Heart left ventricle (tissue), 16 donors: ENCODE measurements around the gene C9orf43. TPM values are rescaled to one million over a fixed set of nuclear protein-coding genes. Genes with fewer than 3 reads are reported as not detected.
"Not testable (repeated sequence)": the region's sequence is repeated elsewhere in the genome, so short reads cannot be mapped to it uniquely, and the experiment has no call there.

Source experiments
- ATAC-seq, 4 donors: fragments of 200-7000 bp; cut with Tn5 transposase; one replicate each; pipeline ENCODE4 v1.9.1; 2020 to 2022; ENCODE audit warnings: moderate library complexity in 4 of 4, mild to moderate bottlenecking in 3 of 4, moderate number of reproducible peaks in 1 of 4
- DNase-seq, 5 donors: peaks; one replicate each; pipeline ENCODE4 v3.0.0-alpha.2; 2020
- H3K27ac ChIP-seq, 12 donors: fragments of 200-600 bp; sonication (generic) in 4 of 12; one replicate each; pipeline versions ENCODE4 v1.5.0 to v1.8.0; 2016 to 2022; ENCODE audit warnings: mild to moderate bottlenecking in 2 of 12
- H3K27me3 ChIP-seq, 9 donors: fragments of 200-600 bp; sonication (generic) in 2 of 9; one replicate each; pipeline versions ENCODE4 v1.5.1 to v1.8.0; 2016 to 2022; ENCODE audit warnings: mild to moderate bottlenecking in 3 of 9
- H3K36me3 ChIP-seq, 9 donors: fragments of 200-600 bp; sonication (generic) in 2 of 9; one replicate each; pipeline versions ENCODE4 v1.5.0 to v1.8.0; 2018 to 2022; ENCODE audit warnings: mild to moderate bottlenecking in 2 of 9
- H3K4me1 ChIP-seq, 12 donors: fragments of 200-600 bp; sonication (generic) in 4 of 12; one replicate each; pipeline versions ENCODE4 v1.5.0 to v1.8.0; 2016 to 2022; ENCODE audit warnings: mild to moderate bottlenecking in 3 of 12
- H3K4me3 ChIP-seq, 12 donors: fragments of 200-600 bp; sonication (generic) in 4 of 12; one replicate each; pipeline versions ENCODE4 v1.5.0 to v1.8.0; 2017 to 2022; ENCODE audit warnings: mild to moderate bottlenecking in 9 of 12, moderate library complexity in 4 of 12
- H3K9me3 ChIP-seq, 12 donors: fragments of 200-600 bp; sonication (generic) in 4 of 12; one replicate each; pipeline versions ENCODE4 v1.5.0 to v1.8.0; 2016 to 2022; ENCODE audit warnings: mild to moderate bottlenecking in 1 of 12
- POLR2A ChIP-seq, 2 donors: fragments of 450-650 bp; IDR thresholded peaks; one replicate each; pipeline ENCODE4 v1.6.1; 2017; ENCODE audit warnings: antibody characterized with exemption in 2 of 2, mild to moderate bottlenecking in 2 of 2, moderate library complexity in 2 of 2
- WGBS, 4 donors: extraction: QIAGEN DNeasy Blood & Tissue Kit in 2 of 4; methylation state at CpG; one replicate each; pipeline versions ENCODE4 v1.1.5 to v1.1.7; 2013 to 2018; 5-methylcytosine and 5-hydroxymethylcytosine counted together
- intact Hi-C, 10 donors: fragments of 100-400 bp; cut with DNase I; formaldehyde crosslinking; loops; one replicate each; pipeline versions ENCODE4 v1.11.1 to v1.14.2; 2022
- polyA plus RNA-seq, 2 donors: library from polyadenylated mRNA; stranded (reverse); fragments of 200-250 nt; gene quantifications; one replicate each; pipeline ENCODE4 v1.2.3, GENCODE V29; 2013
- total RNA-seq, 9 donors: library from RNA; depleted of rRNA in 2 of 9; stranded (reverse); fragments of >200 nt in 2 of 9; fragmentation: NEBNext Ultra II Directional in 3 of 9; extraction: Animal tissue kit (Norgen Biotek cat#: 25700) in 3 of 9; gene quantifications; one replicate each; pipeline versions ENCODE4 v1.1.0 to v1.2.4, GENCODE V29; 2016 to 2023
- TF ChIP-seq, protein P1 (sequence below), 12 donors: fragments of 200-600 bp; sonication (generic) in 4 of 12; IDR thresholded peaks; one replicate each; pipeline versions ENCODE4 v1.5.0 to v1.8.0; 2018 to 2022; ENCODE audit warnings: antibody characterized with exemption in 12 of 12, mild to moderate bottlenecking in 5 of 12
- donor health status: ischemic (EF 13 %, LVEDD 7.1; RV severe dilation, severe dysfunction).
- donor health status: healthy with polysubstance abuse.
- donor health status: DM: no; HTN: yes; CAD: no.
- donor health status: DM: no; HTN: no; CAD: no.
- donor health status: ischemic (EF 25% LVEDD 6.9; RV normal size, moderate dysfunction).
- donor health status: ischemic (EF 25% LVEDD 5.7; RV mildly dilated, moderate dysfunction).
- donor health status: healthy.
- donor health status: DM: yes; HTN: yes; CAD: no.
- donor health status: ischemic (EF 35%, LVEDD 5.7; RV mildly dilated, moderate dysfunction).
- donor health status: nonischemic (EF 11% LVEDD 7.7; RV severe dilation, severe dysfunction).
- donor health status: DM: yes; HTN: yes; CAD: no.
- donor health status: PGD.
- donor health status: ischemic (EF 29% LVEDD 5.4; RV normal size, mild dysfunction).
- donor health status: nonischemic (EF 23%, LVEDD 6.1; RV moderate dilation, normal function).

Gene C9orf43
- total and polyA plus RNA-seq, 11 donors, result 0.14 to 0.93 (median 0.25) TPM; not detected in 5

DNA sequence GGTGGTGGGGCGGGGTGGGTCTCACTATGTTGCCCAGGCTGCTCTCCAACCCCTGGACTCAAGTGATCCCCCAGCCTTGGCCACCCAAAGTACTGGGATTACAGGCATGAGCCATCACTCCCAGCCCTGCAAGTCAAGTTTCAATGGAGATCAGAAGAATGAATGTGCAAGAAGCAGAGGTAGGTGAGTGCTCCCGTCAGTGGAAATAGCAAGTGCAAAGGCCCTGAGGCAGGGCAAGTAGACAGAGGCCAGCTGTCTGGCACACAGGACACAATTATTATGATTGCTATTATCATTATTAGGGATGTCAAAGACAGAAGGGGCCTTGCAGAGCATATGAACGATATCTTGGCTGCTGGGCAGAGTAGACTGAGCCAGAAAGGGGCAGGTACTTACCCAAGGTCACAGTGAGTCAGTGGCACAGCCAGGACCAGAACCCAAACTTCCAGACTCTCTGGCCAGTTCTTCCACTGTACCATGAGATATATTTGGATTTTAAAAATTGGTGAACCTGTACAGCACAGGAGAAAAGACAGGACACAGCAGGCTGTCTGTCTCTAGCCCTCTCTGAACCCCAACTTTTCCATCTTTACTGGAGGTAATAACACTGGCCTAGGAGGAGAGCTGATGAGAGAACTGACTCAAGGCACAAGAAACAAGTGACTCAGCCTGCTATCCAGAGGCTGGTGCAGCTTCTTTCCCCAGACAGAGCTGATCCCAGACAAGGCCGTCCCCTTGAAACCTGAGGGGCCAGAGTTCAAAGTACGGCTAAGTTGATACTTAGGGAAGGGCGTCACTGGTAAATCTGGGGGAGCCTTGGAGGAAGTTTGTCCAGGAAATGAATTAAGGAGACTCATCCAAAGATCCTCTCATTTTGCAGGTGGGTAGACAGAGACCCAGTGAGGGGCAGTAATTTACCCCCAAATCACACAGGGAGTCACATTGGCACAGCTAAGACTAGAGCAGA, 35.2 kb upstream of the C9orf43 start:
- Histone ChIP-seq H3K27me3 (no peaks in the 10 kb centered on the region), H3K4me1 (peaks cover 0 to 18% (median 4%) of the 10 kb centered on the region in 12 donors), H3K9me3 (no peaks in the 10 kb centered on the region), H3K36me3 (peaks cover 0 to 29% (median 15%) of the 10 kb centered on the region in 9 donors), H3K4me3 (peak overlapping the region in 8 of 12 donors; percentile 74 to 99 (median 90)), H3K27ac (peak overlapping the region in 1 of 12 donors; percentile 8)
- ATAC-seq (peak in 1 of 4 donors; percentile 6), DNase-seq (no peak)
- TF ChIP-seq, protein P1, sequence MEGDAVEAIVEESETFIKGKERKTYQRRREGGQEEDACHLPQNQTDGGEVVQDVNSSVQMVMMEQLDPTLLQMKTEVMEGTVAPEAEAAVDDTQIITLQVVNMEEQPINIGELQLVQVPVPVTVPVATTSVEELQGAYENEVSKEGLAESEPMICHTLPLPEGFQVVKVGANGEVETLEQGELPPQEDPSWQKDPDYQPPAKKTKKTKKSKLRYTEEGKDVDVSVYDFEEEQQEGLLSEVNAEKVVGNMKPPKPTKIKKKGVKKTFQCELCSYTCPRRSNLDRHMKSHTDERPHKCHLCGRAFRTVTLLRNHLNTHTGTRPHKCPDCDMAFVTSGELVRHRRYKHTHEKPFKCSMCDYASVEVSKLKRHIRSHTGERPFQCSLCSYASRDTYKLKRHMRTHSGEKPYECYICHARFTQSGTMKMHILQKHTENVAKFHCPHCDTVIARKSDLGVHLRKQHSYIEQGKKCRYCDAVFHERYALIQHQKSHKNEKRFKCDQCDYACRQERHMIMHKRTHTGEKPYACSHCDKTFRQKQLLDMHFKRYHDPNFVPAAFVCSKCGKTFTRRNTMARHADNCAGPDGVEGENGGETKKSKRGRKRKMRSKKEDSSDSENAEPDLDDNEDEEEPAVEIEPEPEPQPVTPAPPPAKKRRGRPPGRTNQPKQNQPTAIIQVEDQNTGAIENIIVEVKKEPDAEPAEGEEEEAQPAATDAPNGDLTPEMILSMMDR (IDR thresholded peaks at IDR 0.05), result no peak
- TF ChIP-seq POLR2A (IDR thresholded peaks at IDR 0.05), result no peak
- WGBS, 4 donors, result 81 to 88% (median 85%) methylated on average over 6 of the region's 6 CpGs
- intact Hi-C loops, result loop anchor here in 3 of 10 donors (5.0 kb wide), 1 partner anchor 33 kb away; the partner anchor contains the start of gene WDR31 (in 3 of the 3)

DNA sequence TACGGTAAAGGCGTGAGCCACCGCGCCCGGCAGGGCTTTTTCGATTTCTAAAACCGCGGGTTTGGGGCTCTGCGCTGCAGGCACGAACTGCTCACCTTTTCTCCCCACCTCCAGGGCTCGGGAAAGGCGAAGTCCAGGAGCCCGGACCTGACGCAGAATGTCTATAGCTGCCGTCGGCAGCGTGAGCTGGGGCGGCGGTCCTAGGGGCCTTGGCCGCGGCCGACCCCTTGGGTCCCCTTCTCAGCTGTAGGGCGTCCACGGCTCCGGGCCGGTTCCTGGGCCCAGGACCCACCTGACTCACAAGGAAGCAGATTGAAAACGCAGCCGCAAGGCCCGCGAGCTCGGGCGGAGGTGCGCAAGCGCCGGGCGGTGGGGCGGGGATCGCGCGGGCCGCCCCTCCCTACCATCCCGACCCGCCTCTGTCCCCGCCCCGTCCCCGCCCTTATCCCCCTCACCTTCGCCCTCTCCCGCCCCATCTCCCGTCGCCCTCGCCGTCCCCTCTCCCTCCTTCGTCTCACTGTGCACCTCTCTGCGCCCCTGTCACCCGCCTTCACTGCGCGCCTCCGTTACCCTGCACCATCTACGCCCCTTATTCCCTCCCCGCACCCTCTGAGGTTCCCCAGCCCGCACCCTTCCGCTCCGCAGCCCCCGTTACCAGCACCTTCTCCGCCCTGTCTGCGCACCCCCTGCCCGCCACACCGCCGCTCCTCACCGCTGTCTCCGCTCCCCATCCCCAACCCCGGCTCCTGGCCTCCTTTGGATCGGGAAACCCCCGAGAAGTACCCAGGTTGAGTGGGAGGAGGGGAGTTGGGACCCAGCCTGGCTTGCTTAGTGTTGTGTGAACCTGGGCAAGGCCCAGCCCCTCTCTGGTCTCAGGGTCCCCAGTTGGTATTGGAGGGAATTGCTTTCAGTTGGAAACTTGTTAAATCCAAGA, 33.6 kb upstream of the C9orf43 start, which contains the start of gene HDHD3:
Gene HDHD3, minus strand, starts transcription at position 353 of the 934 bp plus-strand sequence. CDS start 2,632 bp downstream, outside the sequence.
- Histone ChIP-seq H3K4me1 (peaks cover 0 to 18% (median 4%) of the 10 kb centered on the region in 12 donors), H3K9me3 (no peaks in the 10 kb centered on the region), H3K27ac (peak within 1 kb of the TSS; percentile 29 to 86 (median 77)), H3K4me3 (peak within 1 kb of the TSS; percentile 65 to 99 (median 84)), H3K27me3 (no peaks in the 10 kb centered on the region), H3K36me3 (peaks cover 0 to 29% (median 15%) of the 10 kb centered on the region in 9 donors)
- intact Hi-C loops, result loop anchor here in 3 of 10 donors (5.0 kb wide), 1 partner anchor 35 kb away; the partner anchor contains the start of gene WDR31 (in 3 of the 3)
- TF ChIP-seq, protein P1 (IDR thresholded peaks at IDR 0.05), result no peak
- peak in 1 of 2 donors; percentile 83 for TF ChIP-seq POLR2A (IDR thresholded peaks at IDR 0.05)
- DNase-seq, result peak; percentile 74 to 89 (median 80)
- WGBS, 4 donors, result 1 to 6% (median 4%) methylated on average over 49 to 74 of the region's 74 CpGs
- peak; percentile 88 to 96 (median 94) for ATAC-seq

DNA sequence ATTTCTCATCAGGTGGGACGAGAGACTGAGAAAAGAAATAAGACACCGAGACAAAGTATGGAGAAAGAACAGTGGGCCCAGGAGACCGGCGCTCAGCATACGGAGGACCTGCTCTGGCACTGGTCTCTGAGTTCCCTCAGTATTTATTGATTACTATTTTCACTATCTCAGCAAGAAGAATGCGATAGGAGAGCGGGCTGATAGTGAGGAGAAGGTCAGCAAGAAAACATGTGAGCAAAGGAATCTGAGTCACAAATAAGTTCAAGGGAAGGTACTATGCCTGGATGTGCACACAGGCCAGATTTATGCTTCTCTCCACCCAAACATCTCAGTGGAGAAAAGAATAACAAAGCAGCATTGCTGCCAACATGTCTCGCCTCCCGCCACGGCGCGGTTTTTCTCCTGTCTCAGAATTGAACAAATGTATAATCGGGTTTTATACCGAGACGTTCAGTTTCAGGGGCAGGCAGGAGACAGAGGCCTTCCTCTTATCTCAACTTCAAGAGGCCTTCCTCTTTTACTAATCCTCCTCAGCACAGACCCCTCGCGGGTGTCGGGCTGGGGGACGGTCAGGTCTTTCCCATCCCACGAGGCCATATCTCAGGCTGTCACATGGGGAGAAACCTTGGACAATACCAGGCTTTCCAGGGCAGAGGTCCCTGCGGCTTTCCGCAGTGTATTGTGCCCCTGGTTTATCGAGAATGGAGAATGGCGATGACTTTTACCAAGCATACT, 31.3 kb upstream of the C9orf43 start:
- Histone ChIP-seq H3K4me1 (peaks cover 0 to 18% (median 4%) of the 10 kb centered on the region in 12 donors), H3K36me3 (peaks cover 0 to 12% (median 2%) of the 10 kb centered on the region in 9 donors)
- WGBS, 4 donors, result 60 to 67% (median 63%) methylated on average over 23 to 24 of the region's 24 CpGs
- not testable (repeated sequence) for H3K4me3 ChIP-seq, ATAC-seq, DNase-seq, H3K9me3 ChIP-seq, H3K27me3 ChIP-seq, H3K27ac ChIP-seq
- intact Hi-C loops, result loop anchor here in 3 of 10 donors (5.0 kb wide), 1 partner anchor 37 kb away; the partner anchor contains the start of gene WDR31 (in 3 of the 3)

DNA sequence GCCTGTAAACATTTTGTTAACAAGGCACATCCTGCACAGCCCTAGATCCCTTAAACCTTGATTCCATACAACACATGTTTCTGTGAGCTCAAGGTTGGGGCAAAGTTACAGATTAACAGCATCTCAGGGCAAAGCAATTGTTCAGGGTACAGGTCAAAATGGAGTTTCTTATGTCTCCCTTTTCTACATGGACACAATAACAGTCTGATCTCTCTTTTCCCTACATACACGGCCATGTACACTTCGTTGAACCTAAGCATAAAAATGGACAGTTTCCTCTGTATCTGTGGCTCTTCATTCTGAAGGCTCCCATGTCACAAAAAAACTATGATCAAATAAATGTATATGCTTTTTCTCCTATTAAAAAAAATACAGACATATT, 30.7 kb upstream of the C9orf43 start:
- H3K4me1 ChIP-seq, result peaks cover 0 to 18% (median 4%) of the 10 kb centered on the region in 12 donors
- DNase-seq, H3K9me3 ChIP-seq, ATAC-seq, H3K27me3 ChIP-seq, H3K4me3 ChIP-seq, H3K27ac ChIP-seq, H3K36me3 ChIP-seq: not testable (repeated sequence)
- 77 to 85% (median 83%) methylated on average over 2 of the region's 2 CpGs for WGBS, 4 donors
- intact Hi-C loops, result loop anchor here in 3 of 10 donors (5.0 kb wide), 1 partner anchor 38 kb away; the partner anchor contains the start of gene WDR31 (in 3 of the 3)
